B cell (primary cell): ENCODE data around the gene TMEM115. TPM values are rescaled to one million over a fixed set of nuclear protein-coding genes. Genes with fewer than 3 reads are reported as not detected.
A peak's percentile ranks its signal among the peaks of the same experiment; 100 is the strongest.

Experiments
- ATAC-seq: fragments of 200-7000 bp; cut with Tn5 transposase; one replicate; pipeline ENCODE4 v1.10.0; 2021; ENCODE audit warnings: low read depth, mild to moderate bottlenecking, moderate number of reproducible peaks, moderate library complexity
- CTCF ChIA-PET: fragments of 350-600 bp; sonication (Branson Sonifier 250); formaldehyde crosslinking; loops from one replicate; lab custom pipeline; 2021; ENCODE audit warnings: antibody characterized with exemption, inconsistent platforms; lab: Charles Lee
- POLR2A ChIA-PET: fragments of 350-600 bp; sonication (Branson Sonifier 250); formaldehyde crosslinking; loops from one replicate; lab custom pipeline; 2021; ENCODE audit warnings: antibody characterized with exemption; lab: Charles Lee
- DNase-seq: peaks from one replicate; pipeline ENCODE4 v3.0.0; 2013
- H2AFZ ChIP-seq: 2 replicates; pipeline ENCODE4 v1.6.1; 2012; ENCODE audit warnings: mild to moderate bottlenecking, low read depth, low read length; ENCODE audit not compliant: insufficient read depth, poor library complexity, severe bottlenecking
- H3K27ac ChIP-seq, 2 donors: 1 replicate in 1 of 2; 2 replicates in 1 of 2; pipeline ENCODE4 v1.5.1; 2012 to 2013; ENCODE audit warnings: low read length in 2 of 2, mild to moderate bottlenecking in 2 of 2, moderate library complexity in 1 of 2
- H3K27me3 ChIP-seq, 4 experiments: fragments of 200-600 bp in 1 of 4; sonication (generic) in 1 of 4; replicated peaks in 1 of 4; 1 replicate in 2 of 4; 2 replicates in 2 of 4; pipeline versions ENCODE4 v1.6.1 to v1.7.0; 2013 to 2016; ENCODE audit warnings: low read length in 3 of 4, mild to moderate bottlenecking in 2 of 4, mixed read lengths in 1 of 4, moderate library complexity in 1 of 4; ENCODE audit not compliant: insufficient read depth in 4 of 4, control insufficient read depth in 3 of 4; ENCODE audit errors: control extremely low read depth in 1 of 4
- H3K36me3 ChIP-seq, 2 experiments: replicated peaks in 1 of 2; 1 replicate in 1 of 2; 2 replicates in 1 of 2; pipeline versions ENCODE4 v1.6.1 to v1.7.1; 2013; ENCODE audit warnings: low read length in 1 of 2; ENCODE audit not compliant: insufficient read depth in 2 of 2, control insufficient read depth in 1 of 2; ENCODE audit errors: control extremely low read depth in 1 of 2, extremely low read depth in 1 of 2
- H3K4me1 ChIP-seq, 2 donors: fragments of 200-600 bp in 1 of 2; sonication (generic) in 1 of 2; 1 replicate in 1 of 2; 2 replicates in 1 of 2; pipeline versions ENCODE4 v1.5.1 to v1.6.1; 2013 to 2017; ENCODE audit warnings: low read length in 2 of 2; ENCODE audit not compliant: control insufficient read depth in 2 of 2, insufficient read depth in 2 of 2
- H3K4me2 ChIP-seq: replicated peaks from 2 replicates; pipeline ENCODE3; 2012; ENCODE audit warnings: mild to moderate bottlenecking, low read depth, low read length; ENCODE audit not compliant: poor library complexity, severe bottlenecking
- H3K4me3 ChIP-seq, 5 experiments: fragments of 200-600 bp in 1 of 5; sonication (generic) in 1 of 5; 1 replicate in 3 of 5; 2 replicates in 2 of 5; pipeline versions ENCODE4 v1.5.1 to v1.7.0; 2011 to 2016; ENCODE audit warnings: low read length in 4 of 5, mild to moderate bottlenecking in 4 of 5, low read depth in 2 of 5, control low read depth in 1 of 5, moderate library complexity in 1 of 5; ENCODE audit not compliant: insufficient read depth in 1 of 5; ENCODE audit errors: control extremely low read depth in 1 of 5, extremely low read depth in 1 of 5
- H3K79me2 ChIP-seq: fragments of 200-600 bp; sonication (generic); one replicate; pipeline ENCODE4 v1.6.0; 2016; ENCODE audit warnings: low read length; ENCODE audit not compliant: control insufficient read depth, insufficient read depth
- H3K9ac ChIP-seq: fragments of 200-600 bp; sonication (generic); 2 replicates; pipeline ENCODE4 v1.6.1; 2017; ENCODE audit warnings: mild to moderate bottlenecking, low read length, moderate library complexity
- H3K9me3 ChIP-seq, 3 donors: one replicate each; pipeline versions ENCODE4 v1.6.1 to v1.7.1; 2013; ENCODE audit warnings: low read length in 2 of 3; ENCODE audit not compliant: control insufficient read depth in 2 of 3, insufficient read depth in 1 of 3; ENCODE audit errors: control extremely low read depth in 1 of 3
- H4K20me1 ChIP-seq: 2 replicates; pipeline ENCODE4 v1.6.0; 2012; ENCODE audit warnings: mild to moderate bottlenecking, low read length; ENCODE audit not compliant: insufficient read depth, control insufficient read depth, poor library complexity, severe bottlenecking
- H3K27ac Mint-ChIP-seq: one replicate; pipeline ENCODE4 v1.8.0; 2021; ENCODE audit warnings: mixed read lengths
- H3K27me3 Mint-ChIP-seq: one replicate; pipeline ENCODE4 v1.8.0; 2021; ENCODE audit warnings: mixed read lengths
- H3K4me1 Mint-ChIP-seq: one replicate; pipeline ENCODE4 v1.8.0; 2021; ENCODE audit warnings: mixed read lengths
- H3K4me3 Mint-ChIP-seq: one replicate; pipeline ENCODE4 v1.8.0; 2021; ENCODE audit warnings: mixed read lengths
- H3K9me3 Mint-ChIP-seq: one replicate; pipeline ENCODE4 v1.8.0; 2022; ENCODE audit warnings: mixed read lengths; ENCODE audit not compliant: insufficient read depth
- CTCF ChIP-seq: fragments of 200-600 bp; IDR thresholded peaks from one replicate; pipeline ENCODE4 v1.8.0; 2022; ENCODE audit warnings: antibody characterized with exemption, mild to moderate bottlenecking
- EZH2 ChIP-seq: IDR thresholded peaks from 2 replicates; pipeline ENCODE4 v1.6.1; 2012; ENCODE audit warnings: borderline replicate concordance, low read depth, mild to moderate bottlenecking, moderate library complexity, low read length; ENCODE audit not compliant: insufficient read depth, poor library complexity, severe bottlenecking
- WGBS: methylation state at CpG from one replicate; pipeline ENCODE4 v1.1.5; 2013; ENCODE audit warnings: missing lambda C conversion rate; ENCODE audit not compliant: insufficient coverage; 5-methylcytosine and 5-hydroxymethylcytosine counted together
- intact Hi-C: fragments of 100-400 bp; cut with micrococcal nuclease; formaldehyde crosslinking; loops from one replicate; pipeline ENCODE4 v1.10.0; 2022
- polyA plus RNA-seq: library from polyadenylated mRNA; depleted of rRNA; stranded (reverse); fragments of >200 nt; gene quantifications from 2 replicates; pipeline ENCODE4 v1.2.3, GENCODE V29; 2012
- total RNA-seq, 2 donors: library from RNA; stranded (reverse); fragments of 120-200 nt in 1 of 2; gene quantifications; 1 replicate in 1 of 2; 2 replicates in 1 of 2; pipeline versions ENCODE4 v1.2.3 to v1.2.4, GENCODE V29; 2013 to 2022

Gene TMEM115
- total and polyA plus RNA-seq, 2 donors (not counting 1 experiment from before 2014, with no cell fraction given) = 19.8 to 27.2 TPM

- ChIA-PET CTCF (interaction anchor here (1.3 kb wide), 1 partner anchor 173 kb away, joined by 4 read pairs; no protein-coding TSS in a partner anchor), POLR2A (no interaction called here)
- Mint-ChIP-seq H3K4me1 (peaks cover 18% of the 10 kb centered on the region), H3K27ac (peak overlapping the region; percentile 12), H3K4me3 (no peak overlapping the region), H3K9me3 (no peaks in the 10 kb centered on the region), H3K27me3 (peaks cover 12% of the 10 kb centered on the region)
- intact Hi-C loops = no loop called here
- Histone ChIP-seq H4K20me1 (no peaks in the 10 kb centered on the region), H3K9ac (no peak overlapping the region), H3K27me3 (peaks cover 0 to 3% (median 0%) of the 10 kb centered on the region in 4 experiments), H3K27ac (no peak overlapping the region), H3K36me3 (no peaks in the 10 kb centered on the region), H2AFZ (no peak overlapping the region), H3K79me2 (no peaks in the 10 kb centered on the region), H3K9me3 (no peaks in the 10 kb centered on the region), H3K4me1 (peaks cover 13 to 19% of the 10 kb centered on the region in 2 donors), H3K4me2 (no peak overlapping the region), H3K4me3 (no peak overlapping the region)
- DNase-seq (no peak), ATAC-seq (no peak)
- no peak for TF ChIP-seq CTCF
- TF ChIP-seq EZH2 = no peak
- 82% methylated on average over 9 of the region's 9 CpGs for WGBS
These were observed 9.8 kb upstream of the TMEM115 start for GRCh38 chr3:50369012-50369670.

- Histone ChIP-seq H4K20me1 (no peaks in the 10 kb centered on the region), H3K27ac (peak overlapping the region; percentile 78 to 86), H3K4me1 (peaks cover 13 to 22% of the 10 kb centered on the region in 2 donors), H2AFZ (peak overlapping the region; percentile 91), H3K79me2 (no peaks in the 10 kb centered on the region), H3K27me3 (peaks cover 0 to 3% (median 0%) of the 10 kb centered on the region in 4 experiments), H3K36me3 (no peaks in the 10 kb centered on the region), H3K9me3 (no peaks in the 10 kb centered on the region), H3K4me3 (peak overlapping the region in 4 of 5 experiments; percentile 78 to 84 (median 82)), H3K4me2 (peak overlapping the region; percentile 96), H3K9ac (peak overlapping the region; percentile 81)
- no peak for ATAC-seq
- peak overlapping the region; percentile 91 for H3K4me3 Mint-ChIP-seq
- CTCF ChIA-PET = interaction anchor here (0.7 to 3.3 kb wide), 5 partner anchors 13 to 177 kb away, joined by 3 to 27 read pairs (median 5); partner anchors contain the start of genes CYB561D2 and NPRL2
- POLR2A ChIA-PET = interaction anchor here (0.5 to 2.8 kb wide), 7 partner anchors 15 to 1345 kb away, joined by 3 to 13 read pairs (median 6); partner anchors contain the start of genes CYB561D2, HEMK1 and NPRL2
- 80% methylated on average over 2 of the region's 5 CpGs for WGBS
- TF ChIP-seq CTCF = no peak
- TF ChIP-seq EZH2 = no peak
- peaks cover 5% of the 10 kb centered on the region for H3K27me3 Mint-ChIP-seq
- intact Hi-C loops = loop anchor here (1.0 to 2.0 kb wide), 4 partner anchors 15 to 251 kb away; partner anchors contain the start of genes CYB561D2, HEMK1, MAPKAPK3 and NPRL2
- H3K9me3 Mint-ChIP-seq = no peaks in the 10 kb centered on the region
- no peak for DNase-seq
- H3K4me1 Mint-ChIP-seq = peaks cover 21% of the 10 kb centered on the region
- peak overlapping the region; percentile 94 for H3K27ac Mint-ChIP-seq
These were observed 6.5 kb upstream of the TMEM115 start for GRCh38 chr3:50365842-50366220.
